Measurements from ENCODE around the gene ZBP1.

GRCh38 chr20:57658447-57658832, 38.2 kb upstream of the ZBP1 start:
- no peak for TF ChIP-seq EZH2 (optimal IDR thresholded peaks at IDR 0.05; ENCODE audit: low read depth, low read length)
- TF ChIP-seq CTCF (IDR thresholded peaks at IDR 0.05; ENCODE audit: low read length) = no peak
- TF ChIP-seq EZH2phosphoT487 (IDR thresholded peaks at IDR 0.05; ENCODE audit: low read length) = no peak
